CD1c-positive myeloid dendritic cell (primary cell): ENCODE measurements around the gene GPSM3.
"Not testable (repeated sequence)": the region's sequence is repeated elsewhere in the genome, so short reads cannot be mapped to it uniquely, and the experiment has no call there.

Source experiments
- DNase-seq: peaks from one replicate; pipeline ENCODE4 v3.0.0-alpha.2; 2016; ENCODE audit errors: extremely low spot score

The GPSM3 gene

GRCh38 chr6:32151181-32151862, 41.1 kb downstream of the GPSM3 start:
- DNase-seq = no peak

DNA sequence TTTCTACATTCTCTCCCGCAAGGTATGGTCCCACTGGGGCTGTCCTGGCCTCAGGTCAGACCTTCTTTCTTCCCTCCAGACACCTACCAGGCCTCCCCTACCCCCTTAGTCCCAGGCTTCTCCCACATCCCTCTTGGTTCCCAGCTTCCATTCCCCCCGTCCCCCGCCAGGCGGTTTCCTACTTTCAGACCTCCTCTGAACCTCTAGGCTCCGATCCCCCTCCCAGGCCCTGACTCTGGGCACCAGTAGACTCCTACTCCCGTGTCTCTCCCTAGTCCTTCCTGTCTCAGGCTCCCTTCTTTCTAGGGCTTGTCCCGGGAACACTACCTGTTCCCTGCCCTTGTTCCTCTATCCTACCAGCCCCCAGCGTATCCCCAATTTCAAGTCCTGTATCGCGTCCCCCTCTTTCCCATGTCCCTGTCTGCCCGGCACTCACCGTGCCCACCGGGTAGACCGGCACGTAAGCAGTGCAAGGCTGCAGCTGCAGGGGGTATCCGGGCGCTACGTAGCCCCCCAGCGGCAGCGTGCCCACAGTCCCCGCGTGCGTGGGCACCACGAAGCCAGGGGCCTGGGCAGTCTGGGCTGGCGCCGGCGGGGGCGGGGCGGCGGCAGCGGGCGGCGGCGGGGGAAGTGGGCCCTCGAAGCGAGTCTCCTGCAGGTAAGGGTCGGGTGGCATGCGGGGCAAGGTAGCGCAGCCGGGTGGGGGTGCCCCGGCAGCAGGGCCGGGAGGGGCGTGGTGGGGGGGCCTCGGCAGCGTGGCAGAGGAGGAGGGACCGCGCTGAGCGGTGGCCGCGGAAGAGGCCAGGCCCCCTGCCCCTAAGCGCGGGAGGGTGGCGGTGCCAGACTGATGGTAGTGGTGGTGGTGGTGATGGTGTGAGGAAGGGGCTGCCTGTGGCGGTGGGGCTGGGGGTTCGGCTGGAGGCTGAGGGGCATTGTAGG, 42.2 kb downstream of the GPSM3 start:
- DNase-seq = no peak

DNA sequence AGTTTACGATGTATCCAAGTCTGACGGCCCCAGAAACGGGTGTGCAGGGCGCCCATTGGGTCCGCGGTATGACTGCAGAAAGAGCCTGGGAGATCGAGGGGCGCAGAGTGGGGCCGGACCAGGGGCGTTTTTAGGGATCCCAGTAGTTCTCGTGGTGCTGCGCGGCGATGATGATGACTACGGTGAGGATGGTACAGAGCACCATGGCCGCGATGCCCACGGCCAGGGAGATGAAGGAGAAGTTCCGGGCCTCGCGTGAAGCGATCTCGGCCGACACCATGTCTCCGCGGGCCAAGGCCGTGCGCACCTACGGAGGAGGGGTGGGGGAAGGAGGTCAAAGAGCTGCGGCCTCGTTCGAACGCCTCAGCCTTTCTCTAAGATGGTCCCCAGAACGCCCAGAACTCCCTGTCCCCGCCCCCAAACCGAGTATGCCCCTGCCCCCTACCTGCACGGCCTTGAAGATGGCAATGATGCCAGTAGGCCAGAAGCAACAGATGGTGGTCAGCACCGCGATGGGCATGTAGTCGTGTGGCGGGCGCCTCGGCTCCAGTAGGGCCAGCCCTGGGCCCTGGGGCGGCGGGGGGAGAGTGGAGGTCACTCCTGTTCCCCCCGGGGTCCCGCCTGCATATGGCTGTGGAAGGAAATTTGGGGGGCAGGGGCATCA, 43.2 kb downstream of the GPSM3 start:
- DNase-seq = no peak

DNA sequence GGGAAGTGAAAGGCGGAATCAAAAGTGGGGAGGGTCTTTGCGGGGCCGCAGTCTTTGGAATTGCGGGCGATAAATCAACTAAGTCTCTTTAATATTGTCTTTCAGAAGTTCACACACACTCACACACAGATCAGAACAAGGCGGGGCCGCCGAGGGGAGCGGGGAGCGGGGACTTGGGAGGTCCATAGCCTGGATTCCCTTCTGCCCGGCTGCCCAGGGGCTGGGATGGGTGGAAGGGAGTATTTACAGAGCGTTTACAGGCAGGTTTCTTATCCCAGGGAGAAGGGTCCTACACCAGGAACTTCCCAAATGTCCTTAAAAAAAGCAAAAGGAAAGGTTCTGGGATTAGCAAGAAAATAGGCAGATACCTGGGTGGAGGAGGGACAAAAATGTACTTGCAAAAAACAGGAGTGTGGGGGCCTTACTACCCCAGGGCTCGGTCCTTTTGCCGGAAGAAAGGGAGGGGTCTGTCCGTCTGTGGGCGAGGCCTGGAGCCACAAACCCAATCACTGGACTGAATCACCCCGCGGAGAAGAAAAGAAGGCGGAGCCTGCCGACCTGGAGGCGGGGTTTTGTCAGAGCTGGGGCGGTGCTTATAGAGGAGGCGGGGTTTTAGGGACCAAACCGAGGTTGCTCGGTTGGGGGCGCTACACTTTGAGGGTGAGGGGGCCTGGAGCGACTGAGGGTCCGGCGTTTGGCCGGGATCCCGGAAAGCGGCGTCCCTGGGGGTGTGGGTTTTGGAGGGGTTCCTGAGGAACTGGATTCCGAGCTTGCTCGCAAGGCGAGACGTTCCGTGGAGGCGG, 44.0 kb downstream of the GPSM3 start:
- peak; percentile 84 for DNase-seq

DNA sequence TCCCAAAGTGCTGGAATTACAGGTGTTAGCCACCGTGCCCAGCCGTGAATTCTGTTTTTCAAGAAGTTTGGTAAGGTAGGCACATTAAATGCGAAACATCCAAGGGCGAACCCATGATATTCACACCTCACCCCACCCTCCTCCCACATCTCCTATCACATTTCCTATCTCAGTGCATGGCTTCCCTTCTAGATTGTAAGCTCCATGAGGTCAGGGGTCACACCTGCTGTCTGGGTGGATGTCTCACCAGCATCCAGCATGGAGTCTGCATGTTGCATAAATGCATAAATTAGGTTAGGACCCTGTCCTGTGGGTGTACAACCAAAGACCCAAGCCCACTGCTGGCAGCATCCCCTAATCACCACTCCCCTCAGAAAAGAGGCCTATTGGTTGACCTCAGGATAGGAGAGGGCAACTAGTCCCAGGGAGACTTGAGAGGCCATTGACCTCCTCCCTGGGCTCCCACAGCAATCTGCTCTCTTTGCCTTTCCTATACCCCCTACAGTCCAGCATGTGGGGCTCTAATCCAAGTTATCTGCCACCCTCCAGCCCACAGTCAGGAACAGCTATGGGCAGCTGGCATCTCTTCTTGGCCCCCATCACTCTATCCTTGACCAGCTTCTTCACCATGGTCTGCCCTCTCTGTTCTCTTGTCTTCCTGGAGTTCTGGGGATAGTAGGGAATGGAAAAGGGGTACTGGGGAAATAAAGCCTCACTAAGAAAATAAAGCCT, 44.9 kb downstream of the GPSM3 start:
- no peak for DNase-seq

DNA sequence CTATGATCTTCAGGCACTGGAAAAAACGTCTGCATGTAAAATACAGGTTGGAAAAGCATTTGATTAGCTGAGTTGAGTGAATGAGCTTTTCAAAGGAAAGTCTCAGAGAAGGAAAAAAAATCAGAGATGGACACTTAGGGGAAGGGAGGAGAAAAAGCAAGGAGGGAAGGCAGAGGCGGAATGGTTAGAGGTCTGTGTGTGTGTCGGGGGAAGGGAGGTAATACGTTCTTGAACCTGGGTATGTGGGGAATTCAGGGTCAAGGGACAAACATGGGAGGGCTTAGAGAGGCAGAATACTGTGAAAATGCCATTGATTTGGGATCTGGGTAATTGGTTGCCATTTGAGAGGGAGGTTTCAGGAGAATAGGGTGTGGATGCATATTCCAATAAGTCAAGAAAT, 45.8 kb downstream of the GPSM3 start:
- no peak for DNase-seq

- no peak for DNase-seq
Observed at GRCh38 chr6:32146287-32146686, 46.2 kb downstream of the GPSM3 start.

DNA sequence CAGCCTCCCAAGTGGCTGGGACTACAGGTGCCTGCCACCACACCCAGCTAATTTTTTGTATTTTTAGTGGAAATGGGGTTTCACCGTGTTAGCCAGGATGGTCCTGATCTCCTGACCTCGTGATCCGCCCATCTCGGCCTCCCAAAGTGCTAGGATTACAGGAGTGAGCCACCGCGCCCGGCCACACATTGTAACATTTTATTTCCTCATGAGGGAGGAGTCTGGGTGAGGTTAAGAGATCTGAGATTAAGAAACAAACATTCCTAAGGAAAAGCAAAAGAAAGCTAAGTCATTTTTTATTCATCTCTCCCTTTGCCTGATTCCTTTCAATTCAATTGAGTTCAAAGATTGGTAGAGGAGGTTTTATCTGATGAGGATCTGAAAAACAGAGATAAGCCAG, 48.2 kb downstream of the GPSM3 start:
- not testable (repeated sequence) for DNase-seq
